Measurements from ENCODE around the gene ACSL4.

GRCh38 chrX:109776432-109776831, 43.4 kb upstream of the ACSL4 start:
- no peak for TF ChIP-seq NFRKB (IDR thresholded peaks at IDR 0.05)
- TF ChIP-seq ARNT (IDR thresholded peaks at IDR 0.05) = no peak
- TF ChIP-seq SP1 (IDR thresholded peaks at IDR 0.05) = no peak
- no peak for TF ChIP-seq PKNOX1 (IDR thresholded peaks at IDR 0.05)
